Measurements from ENCODE around the gene NR6A1.
"Not testable (repeated sequence)": the region's sequence is repeated elsewhere in the genome, so short reads cannot be mapped to it uniquely, and the experiment has no call there.

The NR6A1 gene

DNA sequence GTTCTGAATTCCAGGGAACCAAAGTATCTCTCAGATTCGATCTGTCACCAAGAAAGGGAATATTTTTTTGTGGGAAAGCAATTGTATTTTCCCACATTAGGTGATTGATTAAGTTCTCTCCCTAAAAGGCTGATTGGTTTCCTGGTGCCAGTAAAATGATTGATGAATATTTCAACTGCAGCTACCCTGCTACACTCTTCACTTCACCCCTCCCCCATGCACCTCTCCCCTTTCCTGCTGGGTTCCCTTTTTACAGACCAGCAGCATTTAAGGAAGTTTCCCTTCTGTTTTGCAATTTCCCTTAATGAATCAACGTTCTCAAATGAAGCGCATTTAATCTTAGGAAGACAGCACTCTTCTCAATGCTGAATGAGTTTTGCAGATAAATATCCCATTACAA, 13.1 kb downstream of the NR6A1 start:
- no peak for DNase-seq

DNA sequence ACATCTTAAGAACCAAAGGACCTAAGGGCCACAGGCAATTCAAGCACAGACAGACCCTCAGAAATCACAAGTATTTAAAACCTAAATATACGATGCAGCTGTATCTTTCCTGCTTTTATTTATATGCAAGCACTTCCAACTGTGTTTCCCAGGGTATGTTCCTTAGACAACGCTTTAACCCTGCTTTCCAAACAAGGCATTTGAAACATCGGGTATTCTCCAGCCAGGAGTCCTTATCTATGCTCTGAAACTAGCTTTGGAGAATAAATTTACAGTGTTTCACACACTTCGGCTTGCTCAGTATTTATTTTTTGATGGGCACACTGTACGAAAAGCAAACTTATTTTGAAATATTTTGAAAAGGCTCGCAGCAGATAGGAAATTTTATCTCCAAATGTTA, 13.5 kb downstream of the NR6A1 start:
- no peak for DNase-seq

DNA sequence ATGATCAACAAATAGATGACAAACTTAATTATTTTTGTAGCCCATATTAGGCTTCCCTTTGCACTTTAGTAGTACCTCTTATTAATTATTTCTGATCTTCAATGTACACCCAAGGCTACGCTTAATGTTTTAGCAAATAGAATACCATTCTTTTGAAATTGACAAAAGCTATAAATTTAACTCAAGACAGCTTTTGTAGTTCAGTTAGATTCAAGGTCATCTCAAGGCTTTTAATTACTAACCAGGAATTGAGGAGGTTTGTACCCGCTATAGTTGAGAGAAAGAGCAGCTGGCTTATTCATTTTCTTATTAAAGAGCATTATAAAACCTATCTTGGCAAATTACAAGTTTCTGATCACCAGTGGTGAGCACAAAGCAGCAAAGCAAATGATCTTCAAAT, 15.1 kb downstream of the NR6A1 start:
- no peak for DNase-seq

DNA sequence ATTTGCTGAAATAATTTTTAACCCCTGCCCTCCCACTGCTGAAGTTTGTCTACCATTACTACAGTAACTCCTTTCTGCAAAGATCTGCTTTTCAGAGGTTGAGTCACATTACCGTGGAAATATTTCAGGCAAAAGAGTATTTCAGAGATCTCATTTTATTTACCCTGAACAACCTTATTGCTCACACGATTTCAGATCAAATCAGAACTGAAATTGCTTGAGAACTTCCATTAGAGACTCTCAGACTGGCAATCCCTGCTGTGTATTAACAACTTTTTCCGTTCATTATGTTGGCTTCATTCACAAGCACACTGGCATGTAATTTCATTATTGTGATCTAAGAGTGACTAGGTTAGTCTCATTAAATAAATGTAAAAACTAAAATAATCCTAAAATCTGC, 16.1 kb downstream of the NR6A1 start:
- DNase-seq: no peak

DNA sequence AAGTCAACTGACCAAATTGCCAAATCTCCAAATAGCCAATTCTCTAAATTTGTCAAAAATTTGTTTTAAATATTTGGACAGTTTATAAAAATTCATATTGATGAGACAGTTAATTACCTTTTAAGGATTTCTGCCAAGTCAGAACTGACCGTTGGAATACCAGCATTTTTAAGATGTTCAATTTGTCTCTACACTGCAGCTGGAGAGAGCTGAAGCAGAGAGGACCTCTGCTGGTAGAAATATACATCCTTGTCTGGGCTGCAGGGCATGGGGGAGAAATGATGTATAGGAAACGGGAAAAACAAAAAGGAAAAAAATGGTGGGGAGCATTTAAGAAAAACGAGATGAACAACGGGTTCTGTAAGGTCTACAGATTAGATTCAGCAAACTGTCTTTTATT, 16.8 kb downstream of the NR6A1 start:
- DNase-seq: no peak

DNA sequence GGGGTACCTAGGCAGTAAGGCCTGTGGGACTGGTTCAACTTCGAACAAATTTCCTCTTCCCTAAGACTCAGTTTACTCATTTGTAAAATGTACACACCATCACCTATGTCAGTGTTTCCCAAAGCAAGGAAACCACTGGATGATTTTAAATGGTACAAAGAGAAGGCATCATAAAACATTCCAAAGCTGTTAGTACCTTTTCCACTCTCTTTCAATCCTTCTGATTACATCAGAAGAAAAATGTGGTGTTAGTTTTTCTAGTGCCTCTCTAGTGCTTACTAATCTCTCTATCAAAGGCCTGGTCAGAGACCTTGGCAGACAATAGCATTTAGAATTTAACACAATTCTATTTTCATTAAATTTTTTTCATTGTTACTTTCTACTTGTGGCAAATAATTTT, 18.1 kb downstream of the NR6A1 start:
- DNase-seq: no peak

DNA sequence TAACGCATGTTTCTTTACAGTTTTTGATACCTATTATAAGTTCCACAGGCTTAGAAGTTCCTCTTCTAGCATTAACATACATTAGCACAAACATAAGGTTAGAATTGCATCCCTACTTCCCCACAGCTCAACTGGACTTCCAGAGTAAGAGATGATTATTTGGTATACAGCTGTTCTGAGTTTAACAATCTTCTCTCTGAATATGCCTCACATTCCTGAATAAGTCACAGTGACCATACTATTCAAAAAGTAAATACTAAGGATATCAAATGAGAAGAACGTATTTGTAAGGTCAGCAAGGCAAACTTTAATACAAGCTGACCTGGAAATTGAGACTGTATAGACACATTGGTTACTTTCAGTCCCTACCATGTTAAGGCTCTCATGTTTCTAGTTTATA, 21.3 kb downstream of the NR6A1 start:
- DNase-seq: no peak

DNA sequence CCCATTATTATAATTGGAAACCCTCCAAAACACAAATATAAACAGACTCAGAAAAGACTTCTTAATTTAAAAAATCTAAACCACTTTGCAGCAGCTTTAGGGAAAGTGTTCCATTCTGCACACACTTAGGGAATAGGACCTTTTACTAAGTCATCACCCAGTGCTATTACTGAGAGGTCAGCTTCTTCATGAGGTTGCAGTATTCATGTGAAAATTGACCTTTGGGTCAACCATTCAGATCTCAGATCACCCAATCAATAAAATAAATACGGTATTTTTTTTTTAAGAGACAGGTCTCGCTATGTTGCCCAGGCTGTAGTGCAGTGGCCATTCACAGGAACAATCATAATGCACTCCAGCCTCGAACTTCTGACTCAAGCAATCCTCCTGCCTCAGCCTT, 21.8 kb downstream of the NR6A1 start:
- DNase-seq: no peak

DNA sequence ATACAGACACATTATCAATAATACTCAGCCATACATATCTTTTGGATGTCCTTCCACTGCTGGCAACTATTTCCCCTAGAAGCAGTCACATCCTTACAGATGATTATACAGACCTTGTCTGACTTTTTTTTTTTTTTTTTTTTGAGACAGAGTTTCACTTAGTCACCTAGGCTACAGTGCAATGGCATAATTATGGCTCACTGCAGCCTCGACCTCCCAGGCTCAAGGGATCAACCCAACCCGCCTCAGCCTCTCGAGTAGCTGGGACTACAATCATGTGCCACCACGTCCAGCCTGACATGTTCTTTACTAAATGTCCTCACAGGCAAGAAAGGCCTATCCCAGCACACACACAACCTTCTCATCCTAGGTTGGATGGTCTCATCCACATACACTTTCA, 24.0 kb downstream of the NR6A1 start:
- DNase-seq: no peak

DNA sequence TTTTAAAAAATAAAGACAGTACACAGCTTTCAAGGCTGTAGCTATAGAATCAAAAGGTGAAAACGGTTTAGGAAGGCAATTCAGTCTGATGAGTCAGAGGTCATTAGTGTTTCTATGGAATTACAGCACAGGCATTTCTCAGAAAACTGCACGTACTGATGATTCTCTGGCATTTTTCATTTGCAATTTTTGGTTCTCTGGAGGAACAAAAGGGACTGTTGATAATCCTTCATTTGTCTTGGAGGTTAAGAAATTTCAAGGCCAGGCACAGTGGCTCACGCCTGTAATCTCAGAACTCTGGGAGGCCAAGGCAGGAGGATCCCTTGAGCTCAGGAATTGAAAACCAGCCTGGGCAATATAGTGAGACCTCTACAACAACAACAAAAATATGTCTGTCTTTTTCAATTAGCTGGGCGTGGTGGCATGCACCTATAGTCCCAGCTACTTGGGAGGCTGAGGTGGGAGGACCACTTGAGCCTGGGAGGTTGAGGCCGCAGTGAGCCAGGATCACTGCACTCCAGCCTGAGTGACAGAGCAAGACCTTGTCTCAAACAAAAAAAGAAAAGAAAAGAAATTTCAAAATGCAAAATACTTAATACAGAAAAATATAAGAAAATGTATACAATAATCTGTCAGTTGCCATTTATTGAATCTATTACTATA, 27.3 kb downstream of the NR6A1 start:
- no peak for DNase-seq

DNA sequence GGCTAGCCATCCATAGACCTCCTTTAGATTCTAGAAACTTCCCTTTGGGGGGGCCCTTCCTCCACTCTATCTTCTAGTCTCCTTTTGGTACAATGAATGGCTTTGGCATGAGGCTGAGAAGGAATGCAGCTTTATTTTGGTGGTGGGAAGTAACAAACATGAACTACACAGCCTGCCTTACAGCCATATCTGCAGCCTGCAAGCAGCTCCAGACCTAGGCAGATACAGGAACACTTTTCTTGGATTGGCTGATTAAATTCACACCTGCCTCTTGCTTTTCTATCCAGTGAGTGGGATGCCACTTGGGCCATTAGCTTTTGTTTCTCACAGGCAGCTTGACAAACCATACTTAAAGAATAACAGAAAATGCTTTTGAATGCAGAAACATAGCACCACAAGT, 28.2 kb downstream of the NR6A1 start:
- peak; percentile 13 for DNase-seq

DNA sequence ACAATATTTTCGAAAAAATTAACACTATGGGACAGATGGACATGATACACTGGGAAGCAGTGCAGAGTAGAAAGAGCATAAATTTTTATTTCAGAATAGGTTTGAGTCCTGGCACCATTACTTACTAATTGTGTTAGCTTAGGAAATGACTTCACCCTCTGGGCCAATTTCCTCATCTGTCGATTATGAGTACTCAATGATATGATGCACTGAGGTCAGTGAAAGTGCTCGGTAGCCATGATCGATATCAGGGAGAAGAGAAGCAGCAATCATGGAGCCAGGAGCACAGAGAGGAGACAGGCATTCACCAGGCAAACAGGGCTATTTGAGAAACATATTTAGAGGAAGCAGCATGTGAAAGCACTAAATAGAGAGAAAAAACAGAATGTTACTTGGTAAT, 29.4 kb downstream of the NR6A1 start:
- no peak for DNase-seq

DNA sequence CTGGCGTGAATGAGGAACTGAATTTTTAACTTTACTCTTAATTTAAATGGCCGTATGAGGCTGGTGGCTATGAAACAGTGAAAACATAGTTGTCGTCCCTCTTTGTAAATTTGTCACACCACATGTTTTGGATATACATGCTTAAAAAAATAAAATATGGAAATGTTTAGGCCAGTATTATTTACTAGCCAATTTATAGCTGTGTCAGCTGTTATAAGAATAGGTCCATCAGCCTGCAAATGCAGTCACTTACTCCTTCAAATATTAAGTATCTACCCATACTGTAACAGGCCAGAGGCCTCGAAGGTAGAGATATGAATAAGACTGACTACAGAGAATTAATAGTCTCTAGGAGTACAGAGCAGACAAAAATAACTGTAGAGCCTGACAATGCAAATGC, 30.0 kb downstream of the NR6A1 start:
- no peak for DNase-seq

DNA sequence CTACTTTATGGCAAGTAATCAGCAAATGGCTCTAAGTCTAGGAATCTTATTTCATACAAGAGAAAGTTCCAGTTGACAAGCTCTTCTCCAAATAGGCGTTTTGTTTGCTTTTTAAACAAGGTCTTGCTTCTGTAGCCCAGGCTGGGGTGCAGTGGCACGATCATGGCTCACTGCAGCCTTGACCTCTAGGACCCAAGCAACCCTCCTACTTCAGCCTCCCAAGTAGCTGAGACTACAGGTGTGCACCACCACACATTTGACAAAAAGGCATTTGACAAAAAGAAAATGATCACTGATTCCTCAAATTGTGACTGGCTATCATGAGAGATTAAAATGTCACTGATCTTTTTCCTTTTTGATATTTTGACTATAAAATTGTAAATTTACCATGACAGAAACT, 31.8 kb downstream of the NR6A1 start:
- DNase-seq: no peak

DNA sequence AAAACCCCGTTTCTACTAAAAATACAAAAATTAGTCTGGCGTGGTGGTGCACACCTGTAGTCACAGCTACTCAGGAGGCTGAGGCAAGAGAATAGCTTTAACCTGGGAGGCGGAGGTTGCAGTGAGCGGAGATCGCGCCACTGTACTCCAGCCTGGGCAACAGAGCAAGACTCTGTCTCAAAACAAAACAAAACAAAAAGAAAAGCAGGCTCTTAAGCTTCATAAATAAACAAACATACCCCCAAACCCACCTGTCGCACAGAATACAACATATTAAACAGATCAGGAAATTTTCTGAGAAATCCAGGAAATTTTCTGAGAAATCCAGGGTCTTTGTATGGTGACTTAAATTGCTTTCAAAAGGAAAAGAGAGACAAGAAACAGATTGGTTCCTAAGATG, 33.0 kb downstream of the NR6A1 start:
- DNase-seq: not testable (repeated sequence)

DNA sequence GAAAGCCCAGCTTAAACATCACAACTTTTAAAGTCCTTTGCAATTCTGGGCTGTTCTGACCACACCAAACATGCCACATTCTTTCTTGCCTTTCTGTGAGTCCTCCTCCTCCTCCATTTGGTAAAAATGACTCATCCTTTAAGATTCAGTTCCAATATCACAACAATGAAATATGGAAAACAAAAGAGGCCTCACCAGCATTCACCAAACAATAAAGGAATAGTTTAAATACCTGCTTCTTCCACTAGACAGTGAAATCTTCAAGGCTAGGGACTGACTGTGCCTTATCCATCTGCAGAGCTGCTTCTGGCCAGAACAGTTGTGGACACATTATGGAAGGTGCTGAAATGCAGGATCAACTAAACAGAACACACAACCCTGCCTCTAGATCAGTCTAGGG, 36.0 kb downstream of the NR6A1 start:
- DNase-seq: no peak

DNA sequence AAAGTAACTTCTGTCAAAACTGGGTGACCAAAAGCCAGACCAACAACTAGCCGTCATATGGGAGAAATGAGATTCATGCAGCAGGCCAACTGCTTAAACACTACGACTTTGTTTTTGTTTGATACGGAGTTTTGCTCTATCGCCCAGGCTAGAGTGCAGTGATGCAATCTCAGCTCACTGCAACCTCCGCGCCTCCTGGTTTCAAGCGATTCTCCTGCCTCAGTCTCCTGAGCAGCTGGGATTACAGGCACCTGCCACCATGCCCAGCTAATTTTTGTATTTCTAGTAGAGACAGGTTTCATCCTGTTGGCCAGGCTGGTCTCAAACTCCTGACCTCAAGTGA, 36.4 kb downstream of the NR6A1 start:
- DNase-seq: not testable (repeated sequence)

DNA sequence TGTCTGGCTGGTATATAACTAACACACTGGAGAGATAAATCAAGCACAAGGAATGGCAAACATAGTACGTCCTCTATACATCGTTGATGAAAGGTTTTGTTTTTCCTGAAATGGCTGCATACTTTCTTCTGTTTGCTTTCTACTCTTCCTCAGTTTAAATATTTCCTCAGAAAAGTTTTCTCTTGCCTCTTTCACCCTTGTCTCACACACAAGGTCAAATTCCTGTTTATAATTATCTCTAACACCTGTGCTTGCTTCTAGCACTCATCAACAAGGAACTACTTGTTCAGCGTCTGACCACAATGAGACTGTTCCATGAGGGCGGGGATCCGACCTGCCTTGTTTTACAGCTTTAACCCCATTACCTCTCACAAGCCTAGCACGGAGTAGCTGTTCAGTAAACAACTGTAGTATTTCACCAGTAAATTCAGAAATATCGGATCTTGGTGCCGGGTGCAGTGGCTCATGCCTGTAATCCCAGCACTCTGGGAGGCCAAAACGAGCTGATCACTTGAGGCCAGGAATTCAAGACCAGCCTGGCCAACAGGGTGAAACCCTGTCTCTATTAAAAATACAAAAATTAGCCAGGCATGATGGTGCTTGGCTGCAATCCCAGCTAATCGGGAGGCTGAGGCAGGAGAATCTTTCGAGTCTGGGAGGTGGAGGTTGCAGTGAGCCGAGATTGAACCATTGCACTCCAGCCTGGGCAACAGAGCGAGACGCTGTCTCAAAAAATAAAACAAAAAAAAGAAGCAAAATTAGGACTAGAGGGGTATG, 37.0 kb downstream of the NR6A1 start:
- DNase-seq: peak; percentile 9

DNA sequence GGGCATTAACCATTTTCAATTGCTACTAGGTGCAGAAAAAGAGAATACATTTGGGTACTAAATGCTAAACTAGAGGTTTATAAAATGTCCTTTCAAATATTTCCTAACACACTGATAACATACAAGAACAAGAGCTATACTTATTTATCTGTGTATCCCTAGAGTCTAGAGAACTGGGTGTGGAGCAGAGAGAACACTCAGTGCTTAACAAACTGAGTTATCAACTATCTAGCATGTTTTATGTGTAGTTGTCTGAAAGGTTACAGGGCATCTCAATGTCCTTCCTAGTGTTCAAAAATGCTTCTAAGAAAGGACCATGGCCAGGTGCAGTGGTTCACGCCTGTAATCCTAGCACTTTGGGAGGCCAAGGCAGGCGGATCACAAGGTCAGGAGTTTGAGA, 40.3 kb downstream of the NR6A1 start:
- DNase-seq: no peak

DNA sequence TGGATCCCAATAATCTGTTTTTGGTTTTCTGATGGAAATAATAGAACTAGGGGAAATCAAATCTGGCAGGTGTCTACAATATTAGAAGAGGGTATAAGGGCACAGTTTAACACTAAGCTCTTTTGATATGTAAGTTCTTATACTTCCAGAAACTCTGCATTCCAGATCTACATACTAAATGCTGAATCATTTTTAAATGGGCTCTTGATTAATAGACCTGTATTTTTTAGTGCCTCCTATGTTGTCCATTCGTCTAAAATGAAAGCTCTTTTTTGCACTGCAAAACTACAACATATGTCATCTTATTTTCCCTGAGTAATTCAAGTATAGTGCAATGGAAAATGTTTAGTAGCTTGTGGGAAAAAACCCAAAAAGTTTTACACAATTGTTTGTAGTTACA, 44.2 kb downstream of the NR6A1 start:
- no peak for DNase-seq

DNA sequence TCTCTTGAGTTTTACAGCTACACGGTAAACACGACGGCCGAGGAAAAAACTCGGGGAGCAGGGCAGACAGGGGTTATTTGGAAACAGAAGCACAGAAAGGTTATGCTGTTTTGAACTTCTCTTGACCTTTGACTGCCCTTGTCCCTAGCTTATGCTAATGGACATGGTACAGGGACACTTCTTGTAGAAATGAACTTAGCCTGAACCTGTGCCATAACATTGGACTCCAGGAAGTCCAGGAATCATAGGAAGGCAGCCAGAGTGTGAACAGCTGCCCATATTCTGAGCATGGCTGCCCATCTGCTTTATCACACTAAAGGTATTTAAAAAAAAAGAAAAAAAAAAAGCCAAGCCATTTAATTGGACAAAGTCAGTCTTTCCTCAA, 46.1 kb downstream of the NR6A1 start:
- DNase-seq: no peak

DNA sequence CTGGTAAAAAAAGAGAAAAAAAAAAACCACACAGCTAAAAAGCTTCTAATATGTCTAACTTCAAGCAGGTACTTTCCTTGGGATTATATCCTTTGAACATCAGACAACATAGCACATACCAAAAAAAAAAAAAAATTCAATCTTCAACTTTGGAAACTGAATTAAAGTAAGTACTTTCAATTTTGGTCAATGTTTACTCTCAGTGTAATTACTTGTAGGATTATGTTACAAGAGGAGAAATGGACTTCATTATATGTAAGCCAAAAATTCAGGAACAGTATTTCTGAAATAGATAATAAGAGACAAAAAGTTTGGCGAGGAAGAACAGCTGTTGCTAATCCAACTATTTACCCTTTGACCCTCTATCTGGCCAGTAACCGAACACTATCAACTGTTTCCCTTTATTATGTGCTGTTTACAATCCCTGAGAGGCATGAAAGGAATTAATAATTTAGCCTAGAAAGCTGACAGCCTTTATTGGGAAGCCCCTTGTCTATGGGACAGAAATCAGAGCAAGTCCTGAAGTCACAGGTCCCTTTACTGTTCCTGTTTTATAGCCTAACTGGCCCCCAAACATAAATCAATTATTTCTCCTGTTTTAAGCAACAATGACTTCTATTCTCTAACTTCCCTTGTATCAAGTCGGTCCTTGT, 46.6 kb downstream of the NR6A1 start:
- DNase-seq: no peak

DNA sequence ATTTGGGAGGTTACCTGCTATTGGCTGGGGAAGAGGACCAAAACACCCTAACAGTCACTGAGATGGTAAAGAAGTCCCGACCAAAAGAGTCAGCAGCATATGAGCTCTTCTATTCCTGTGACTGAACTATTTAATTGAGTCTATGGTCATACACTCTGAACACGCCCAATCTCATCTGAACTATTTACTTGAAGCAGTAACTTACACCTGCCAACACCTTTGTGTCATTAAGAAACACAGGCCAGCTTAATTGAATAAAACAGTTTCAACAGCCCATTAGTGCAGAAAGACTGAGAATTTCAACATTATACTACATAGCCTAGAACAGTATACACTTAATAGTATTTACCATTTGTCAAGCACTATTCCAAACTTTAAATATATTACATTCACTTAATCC, 47.8 kb downstream of the NR6A1 start:
- no peak for DNase-seq

DNA sequence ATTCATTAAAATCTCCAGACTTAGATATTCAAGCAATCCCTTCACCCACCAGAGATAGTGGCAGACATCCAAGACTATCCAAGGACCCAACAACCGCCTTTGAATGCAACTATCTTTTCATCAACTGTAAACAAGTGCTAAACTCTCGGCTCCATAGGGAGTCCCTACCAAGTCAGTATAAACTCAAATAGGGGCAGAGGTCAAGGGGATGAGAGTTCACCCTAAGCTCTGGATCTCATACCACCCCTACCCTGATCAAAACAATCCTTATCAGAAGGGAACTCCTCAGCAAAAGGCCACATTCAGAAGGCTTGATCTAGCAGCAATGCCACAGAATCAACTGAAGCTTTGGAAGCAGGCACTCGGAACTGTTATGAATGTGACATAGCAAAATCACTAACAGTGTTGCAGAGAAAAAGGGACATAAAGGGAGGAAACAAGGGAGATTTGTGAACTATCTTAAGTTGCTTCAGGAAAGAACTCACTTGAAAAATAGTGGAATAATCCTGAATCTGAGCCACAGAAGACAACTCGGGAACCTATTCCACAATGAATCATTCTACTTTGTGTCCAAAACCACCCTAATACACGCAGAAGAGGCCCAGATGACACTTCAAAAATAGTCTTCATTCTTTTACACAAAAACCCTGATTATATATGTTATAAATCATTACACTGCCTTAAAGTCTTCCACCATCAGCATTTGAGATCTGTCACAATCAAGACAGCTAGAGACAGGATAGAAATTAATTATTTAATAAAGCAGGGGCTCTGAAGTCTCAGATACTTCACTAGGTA, 49.8 kb downstream of the NR6A1 start:
- no peak for DNase-seq

Data from NCI-H2107 (cell line).